Measurements from ENCODE around the gene KRT9.

KRT9 gene

DNA sequence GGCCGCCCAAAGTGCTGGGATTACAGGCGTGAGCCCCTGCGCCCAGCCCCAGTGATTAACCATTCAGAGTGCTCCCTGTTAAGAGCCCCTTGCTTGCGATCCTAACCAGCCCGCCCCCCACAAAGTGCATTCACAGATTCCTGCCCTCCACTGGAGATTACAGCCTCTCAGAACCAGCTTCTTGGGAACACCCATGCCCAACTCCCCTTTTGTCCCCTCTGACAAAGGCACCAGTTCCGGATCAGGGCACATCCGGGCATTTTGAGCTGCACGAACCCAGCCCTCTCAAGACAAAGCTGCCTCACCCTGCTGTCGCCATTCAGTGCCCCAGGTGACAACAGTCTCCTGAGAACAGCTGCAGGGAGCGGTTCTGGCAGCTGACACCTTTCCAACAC lies 42.9 kb downstream of the KRT9 start:
- TF ChIP-seq, protein P1, sequence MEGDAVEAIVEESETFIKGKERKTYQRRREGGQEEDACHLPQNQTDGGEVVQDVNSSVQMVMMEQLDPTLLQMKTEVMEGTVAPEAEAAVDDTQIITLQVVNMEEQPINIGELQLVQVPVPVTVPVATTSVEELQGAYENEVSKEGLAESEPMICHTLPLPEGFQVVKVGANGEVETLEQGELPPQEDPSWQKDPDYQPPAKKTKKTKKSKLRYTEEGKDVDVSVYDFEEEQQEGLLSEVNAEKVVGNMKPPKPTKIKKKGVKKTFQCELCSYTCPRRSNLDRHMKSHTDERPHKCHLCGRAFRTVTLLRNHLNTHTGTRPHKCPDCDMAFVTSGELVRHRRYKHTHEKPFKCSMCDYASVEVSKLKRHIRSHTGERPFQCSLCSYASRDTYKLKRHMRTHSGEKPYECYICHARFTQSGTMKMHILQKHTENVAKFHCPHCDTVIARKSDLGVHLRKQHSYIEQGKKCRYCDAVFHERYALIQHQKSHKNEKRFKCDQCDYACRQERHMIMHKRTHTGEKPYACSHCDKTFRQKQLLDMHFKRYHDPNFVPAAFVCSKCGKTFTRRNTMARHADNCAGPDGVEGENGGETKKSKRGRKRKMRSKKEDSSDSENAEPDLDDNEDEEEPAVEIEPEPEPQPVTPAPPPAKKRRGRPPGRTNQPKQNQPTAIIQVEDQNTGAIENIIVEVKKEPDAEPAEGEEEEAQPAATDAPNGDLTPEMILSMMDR (IDR thresholded peaks at IDR 0.05; ENCODE audit: borderline replicate concordance, insufficient read depth, low read depth, low read length) = no peak
- H3K4me3 ChIP-seq (ENCODE audit: low read depth, low read length) = no peak overlapping the region

- TF ChIP-seq, protein P1 (IDR thresholded peaks at IDR 0.05; ENCODE audit: borderline replicate concordance, insufficient read depth, low read depth, low read length) = no peak
- H3K4me3 ChIP-seq (ENCODE audit: low read depth, low read length) = no peak overlapping the region
These were observed 44.5 kb downstream of the KRT9 start for GRCh38 chr17:41527063-41528023.

DNA sequence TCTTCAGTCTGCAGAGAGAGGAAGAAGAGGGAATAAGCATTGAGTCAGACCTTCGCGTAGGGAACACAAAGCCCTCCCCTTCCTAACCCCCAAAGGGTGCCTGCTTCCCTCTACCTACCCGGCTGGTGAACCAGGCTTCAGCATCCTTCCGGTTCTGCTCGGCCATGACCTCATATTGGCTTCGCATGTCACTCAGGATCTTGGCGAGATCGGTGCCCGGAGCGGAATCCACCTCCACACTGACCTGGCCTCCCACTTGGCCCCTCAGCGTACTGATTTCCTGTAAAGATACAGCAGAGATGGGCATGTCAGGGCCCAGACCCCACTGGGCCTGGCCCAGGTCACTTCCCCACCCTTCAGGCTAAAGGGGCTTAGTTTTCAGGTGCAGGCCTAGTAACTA lies 47.6 kb downstream of the KRT9 start:
- H3K4me3 ChIP-seq (ENCODE audit: low read depth, low read length) = no peak overlapping the region
- TF ChIP-seq, protein P1 (IDR thresholded peaks at IDR 0.05; ENCODE audit: borderline replicate concordance, insufficient read depth, low read depth, low read length) = no peak

GRCh38 chr17:41523787-41524186 lies 48.1 kb downstream of the KRT9 start:
- TF ChIP-seq, protein P1 (IDR thresholded peaks at IDR 0.05; ENCODE audit: borderline replicate concordance, insufficient read depth, low read depth, low read length) = no peak
- H3K4me3 ChIP-seq (ENCODE audit: low read depth, low read length) = no peak overlapping the region

GRCh38 chr17:41523225-41523593 lies 48.6 kb downstream of the KRT9 start:
- TF ChIP-seq, protein P1 (IDR thresholded peaks at IDR 0.05; ENCODE audit: borderline replicate concordance, insufficient read depth, low read depth, low read length) = no peak
- no peak overlapping the region for H3K4me3 ChIP-seq (ENCODE audit: low read depth, low read length)

DNA sequence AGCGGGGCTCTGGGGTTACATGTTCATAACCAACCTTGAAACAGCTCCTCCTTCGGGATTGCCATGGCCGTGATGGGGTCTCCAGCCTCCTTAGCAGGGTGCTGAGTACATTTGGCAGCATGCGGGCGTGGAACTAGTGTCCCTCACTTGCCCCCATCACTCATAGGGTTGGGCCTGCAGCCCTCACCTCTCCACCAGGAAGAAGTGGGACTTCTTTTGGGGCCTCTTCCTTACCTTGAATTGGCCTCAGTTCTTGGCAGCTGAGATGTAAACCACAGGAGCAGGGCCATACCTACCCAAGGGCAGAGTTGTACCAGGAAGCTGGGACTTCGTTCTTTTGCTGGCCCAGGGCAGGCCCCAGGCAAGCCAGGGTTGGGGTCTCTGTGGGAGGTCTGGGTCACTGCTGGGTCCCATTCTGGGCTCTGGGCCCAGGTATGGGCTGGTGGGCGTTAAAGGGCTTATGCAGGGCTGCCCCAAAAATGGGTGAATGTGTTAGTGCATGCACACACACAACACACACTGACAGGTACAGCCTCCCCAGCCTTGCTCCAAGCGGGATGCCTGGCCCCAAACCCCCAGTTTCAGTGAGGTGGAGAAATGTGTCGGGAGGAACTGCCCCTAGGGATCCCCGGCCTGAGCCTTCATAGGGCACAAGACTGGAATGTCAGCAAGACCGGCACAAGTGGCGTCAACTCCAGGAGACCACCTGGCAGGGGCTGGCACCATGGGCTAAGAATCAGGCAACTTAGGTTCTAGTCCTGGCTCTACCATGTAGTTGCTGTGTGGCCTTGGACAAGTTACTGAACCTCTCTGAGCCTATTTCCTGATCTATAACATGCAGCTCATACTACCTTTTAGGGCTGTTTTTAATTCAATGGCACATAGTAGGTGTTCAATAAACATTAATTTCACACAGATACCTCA lies 49.3 kb downstream of the KRT9 start:
- H3K4me3 ChIP-seq (ENCODE audit: low read depth, low read length) = no peak overlapping the region
- TF ChIP-seq, protein P1 (IDR thresholded peaks at IDR 0.05; ENCODE audit: borderline replicate concordance, insufficient read depth, low read depth, low read length) = no peak

All from GM12875 (cell line).